Skeletal muscle satellite cell (primary cell): Measurements from ENCODE around the gene ADGRA1.

ENCODE experiments used
- H3K27me3 ChIP-seq: 2 replicates; pipeline ENCODE4 v1.7.0; 2013; ENCODE audit warnings: low read length; ENCODE audit not compliant: control insufficient read depth, insufficient read depth
- H3K36me3 ChIP-seq: 2 replicates; pipeline ENCODE4 v1.7.0; 2013; ENCODE audit warnings: mild to moderate bottlenecking, control low read depth, low read length; ENCODE audit not compliant: insufficient read depth
- H3K4me1 ChIP-seq: 2 replicates; pipeline ENCODE4 v1.7.0; 2013; ENCODE audit warnings: low read length; ENCODE audit not compliant: control insufficient read depth, insufficient read depth
- H3K4me2 ChIP-seq: 2 replicates; pipeline ENCODE4 v1.7.0; 2013; ENCODE audit warnings: mild to moderate bottlenecking, low read length
- H3K4me3 ChIP-seq: 2 replicates; pipeline ENCODE4 v1.7.0; 2013; ENCODE audit warnings: low read length
- H3K9ac ChIP-seq: 2 replicates; pipeline ENCODE4 v1.7.0; 2013; ENCODE audit warnings: mild to moderate bottlenecking, low read depth, low read length, moderate library complexity
- H3K9me3 ChIP-seq: replicated peaks from 2 replicates; pipeline ENCODE4 v1.7.0; 2013; ENCODE audit warnings: mild to moderate bottlenecking, control low read depth, low read length

ADGRA1 gene

DNA sequence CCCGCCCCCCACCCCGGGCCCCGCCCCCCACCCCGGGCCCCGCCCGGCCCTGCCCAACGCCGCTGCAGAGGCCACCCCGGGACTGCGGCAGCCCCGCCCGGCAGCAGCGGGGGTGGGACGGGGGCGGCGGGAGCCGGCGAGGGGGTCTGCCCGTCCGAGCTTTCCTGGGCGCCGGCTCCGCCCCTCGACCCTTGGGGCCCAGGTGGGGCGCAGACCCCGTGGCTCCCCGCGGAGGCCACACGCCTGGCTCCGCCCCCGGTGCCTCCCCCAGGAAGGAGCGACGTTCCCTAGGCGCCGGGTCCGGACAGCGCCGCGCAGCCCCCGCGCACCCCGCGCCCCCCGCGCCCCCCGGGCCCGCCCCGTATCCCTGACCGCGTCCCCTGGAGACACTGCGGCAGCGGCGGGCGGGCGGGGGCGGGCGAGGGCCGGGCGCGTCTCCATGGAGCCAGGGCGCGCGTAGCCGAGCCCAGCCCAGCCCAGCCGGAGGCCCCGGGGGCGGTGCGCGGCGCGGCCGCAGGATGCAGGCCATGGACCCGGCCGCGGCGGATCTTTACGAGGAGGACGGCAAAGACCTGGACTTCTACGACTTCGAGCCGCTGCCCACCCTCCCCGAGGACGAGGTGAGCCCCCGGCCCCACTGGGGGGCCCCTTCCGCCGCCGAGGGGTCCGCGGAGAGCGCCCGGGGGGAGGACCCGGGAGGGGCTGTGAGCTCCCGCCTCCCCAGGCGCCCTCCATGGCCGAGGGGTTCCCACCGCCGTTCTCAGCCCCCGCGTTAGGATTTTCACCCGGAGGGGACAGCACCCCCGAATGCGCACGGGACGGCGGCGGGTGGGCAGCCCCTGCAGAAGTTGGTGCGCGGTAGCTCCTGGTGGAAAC lies 72.5 kb downstream of the ADGRA1 start, which contains the start of gene KNDC1:
Gene KNDC1 (plus strand): TSS at position 270 of the 876 bp plus-strand sequence. CDS start 249 bp downstream, at position 519.
- H3K36me3 ChIP-seq = no peaks in the 10 kb centered on the region
- peak within 1 kb of the TSS; percentile 74 for H3K4me2 ChIP-seq
- H3K9me3 ChIP-seq = no peaks in the 10 kb centered on the region
- H3K4me3 ChIP-seq = peak within 1 kb of the TSS; percentile 62
- H3K27me3 ChIP-seq = peaks cover 45% of the 10 kb centered on the region
- H3K9ac ChIP-seq = peak within 1 kb of the TSS; percentile 30
- peaks cover 6% of the 10 kb centered on the region for H3K4me1 ChIP-seq

GRCh38 chr10:133160826-133161471 lies 73.2 kb downstream of the ADGRA1 start:
- Histone ChIP-seq H3K4me2 (peak overlapping the region; percentile 74), H3K36me3 (no peaks in the 10 kb centered on the region), H3K9ac (no peak overlapping the region), H3K4me1 (peaks cover 6% of the 10 kb centered on the region), H3K4me3 (peak overlapping the region; percentile 62), H3K27me3 (peaks cover 48% of the 10 kb centered on the region), H3K9me3 (no peaks in the 10 kb centered on the region)

GRCh38 chr10:133161486-133162109 lies 73.9 kb downstream of the ADGRA1 start:
- Histone ChIP-seq H3K9ac (no peak overlapping the region), H3K36me3 (no peaks in the 10 kb centered on the region), H3K4me3 (no peak overlapping the region)

GRCh38 chr10:133162178-133162909 lies 74.6 kb downstream of the ADGRA1 start:
- peaks cover 59% of the 10 kb centered on the region for H3K27me3 ChIP-seq
- no peak overlapping the region for H3K4me2 ChIP-seq
- no peak overlapping the region for H3K9ac ChIP-seq
- H3K4me3 ChIP-seq = no peak overlapping the region
- H3K9me3 ChIP-seq = no peaks in the 10 kb centered on the region
- H3K4me1 ChIP-seq = peaks cover 6% of the 10 kb centered on the region
- no peaks in the 10 kb centered on the region for H3K36me3 ChIP-seq

More at GRCh38 chr10:133161486-133162109, 73.9 kb downstream of the ADGRA1 start:
- Histone ChIP-seq H3K27me3 (peaks cover 53% of the 10 kb centered on the region), H3K4me2 (no peak overlapping the region), H3K9me3 (no peaks in the 10 kb centered on the region), H3K4me1 (peaks cover 6% of the 10 kb centered on the region)

DNA sequence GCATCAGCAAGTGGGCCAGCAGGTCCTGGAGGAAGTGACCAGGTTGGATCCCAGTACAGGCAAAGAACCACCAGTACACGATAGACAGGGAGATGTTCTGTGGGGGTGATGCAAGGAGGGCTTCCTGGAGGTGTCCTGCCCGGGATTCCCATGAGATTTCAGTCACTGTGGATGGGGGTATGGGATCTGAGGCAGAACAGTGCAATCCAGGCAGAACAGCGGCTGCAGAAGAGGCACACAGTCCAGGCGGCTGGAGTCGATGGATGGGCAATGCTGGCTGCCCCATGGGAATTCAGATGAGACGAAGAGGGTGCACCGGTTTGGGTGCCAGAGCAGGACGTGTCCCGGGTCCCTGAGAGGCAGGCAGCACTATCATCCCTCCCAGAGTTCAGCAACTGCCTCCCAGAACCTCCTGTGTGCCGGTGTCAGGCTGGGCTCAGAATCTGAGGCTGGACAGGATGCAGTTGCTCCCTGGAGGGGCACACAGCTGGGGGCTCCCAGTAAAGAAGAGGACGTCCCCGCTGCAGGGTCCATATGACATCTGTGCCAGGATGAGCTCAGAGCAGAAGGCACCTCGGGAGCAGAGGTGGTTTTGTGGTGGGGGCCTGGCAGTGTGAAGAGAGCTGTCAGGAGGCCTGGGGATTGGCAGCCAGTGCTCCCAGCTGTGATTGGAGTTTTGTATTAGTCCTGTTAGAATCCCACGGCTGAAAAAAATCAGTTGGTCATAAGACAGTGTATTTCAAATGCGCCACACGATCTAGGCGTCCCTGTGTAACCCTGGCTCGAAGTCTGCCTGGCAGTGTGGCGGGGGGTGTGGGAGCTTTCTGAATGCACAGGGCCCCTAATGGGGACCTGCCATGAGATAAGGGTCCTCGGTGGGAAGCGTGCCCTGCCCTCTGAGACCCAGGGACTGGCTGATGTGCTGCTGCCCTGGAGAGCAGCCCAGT lies 75.5 kb downstream of the ADGRA1 start:
- no peaks in the 10 kb centered on the region for H3K36me3 ChIP-seq
- peaks cover 6% of the 10 kb centered on the region for H3K4me1 ChIP-seq
- H3K4me3 ChIP-seq = no peak overlapping the region
- no peak overlapping the region for H3K4me2 ChIP-seq
- H3K9me3 ChIP-seq = no peaks in the 10 kb centered on the region
- H3K9ac ChIP-seq = no peak overlapping the region
- H3K27me3 ChIP-seq = peaks cover 59% of the 10 kb centered on the region

GRCh38 chr10:133163889-133164815 lies 76.4 kb downstream of the ADGRA1 start:
- Histone ChIP-seq H3K9ac (no peak overlapping the region), H3K4me3 (no peak overlapping the region), H3K36me3 (no peaks in the 10 kb centered on the region), H3K4me1 (peaks cover 6% of the 10 kb centered on the region), H3K27me3 (peaks cover 51% of the 10 kb centered on the region), H3K4me2 (no peak overlapping the region), H3K9me3 (no peaks in the 10 kb centered on the region)

DNA sequence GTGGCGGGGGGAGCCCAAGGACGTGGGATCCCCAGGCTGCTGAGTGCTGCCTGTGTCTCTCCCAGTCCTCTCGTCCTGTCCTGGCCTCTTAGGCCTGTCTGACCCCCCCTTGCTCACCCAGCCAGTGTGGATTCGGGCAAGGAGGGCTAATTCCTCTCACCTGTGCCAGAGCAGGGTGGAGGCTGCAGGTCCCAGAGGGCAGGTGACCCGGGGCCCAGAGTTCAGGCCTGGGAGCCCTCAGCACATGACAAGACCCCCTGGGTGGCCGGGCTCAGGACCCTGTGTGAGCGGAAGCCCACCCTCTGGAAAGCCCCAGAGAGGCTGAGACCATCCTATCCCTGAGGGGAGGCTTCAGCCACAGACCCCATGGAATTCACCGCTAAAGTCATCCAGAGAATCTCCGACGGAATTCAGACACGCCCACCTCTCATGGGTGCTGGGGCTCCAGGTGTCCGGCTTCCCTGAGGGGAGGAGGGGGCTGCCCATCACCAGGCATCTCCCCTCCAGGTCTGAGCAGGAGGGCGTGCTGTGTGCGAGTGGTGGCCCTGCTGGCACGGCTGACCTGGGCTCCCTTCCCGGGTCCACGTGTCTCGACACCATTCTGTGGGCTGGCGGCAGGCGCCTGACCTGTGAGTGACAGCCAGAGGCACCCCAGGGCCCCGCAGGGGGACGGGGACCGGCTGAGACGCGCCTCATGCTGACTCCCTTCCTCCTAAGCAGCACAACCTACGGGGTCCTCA lies 77.3 kb downstream of the ADGRA1 start:
- Histone ChIP-seq H3K4me1 (peaks cover 6% of the 10 kb centered on the region), H3K27me3 (peaks cover 51% of the 10 kb centered on the region), H3K4me2 (no peak overlapping the region), H3K36me3 (no peaks in the 10 kb centered on the region), H3K9me3 (no peaks in the 10 kb centered on the region), H3K9ac (no peak overlapping the region), H3K4me3 (no peak overlapping the region)

- no peak overlapping the region for H3K4me3 ChIP-seq
- no peak overlapping the region for H3K4me2 ChIP-seq
- H3K9ac ChIP-seq = no peak overlapping the region
- no peaks in the 10 kb centered on the region for H3K36me3 ChIP-seq
- H3K27me3 ChIP-seq = peaks cover 46% of the 10 kb centered on the region
- H3K4me1 ChIP-seq = peaks cover 1% of the 10 kb centered on the region
- no peaks in the 10 kb centered on the region for H3K9me3 ChIP-seq
Observed at GRCh38 chr10:133165556-133166503, 78.1 kb downstream of the ADGRA1 start.

- H3K9me3 ChIP-seq = no peaks in the 10 kb centered on the region
- H3K27me3 ChIP-seq = peaks cover 39% of the 10 kb centered on the region
- H3K4me2 ChIP-seq = no peak overlapping the region
- no peaks in the 10 kb centered on the region for H3K4me1 ChIP-seq
- H3K36me3 ChIP-seq = no peaks in the 10 kb centered on the region
- no peak overlapping the region for H3K4me3 ChIP-seq
- no peak overlapping the region for H3K9ac ChIP-seq
Observed at GRCh38 chr10:133166504-133166827, 78.7 kb downstream of the ADGRA1 start.
